Lung (tissue), 12 donors: ENCODE results near the gene TMEM209. TPM values are rescaled to one million over a fixed set of nuclear protein-coding genes. Genes with fewer than 3 reads are reported as not detected.

ENCODE experiments used
- ATAC-seq: fragments of 200-7000 bp; cut with Tn5 transposase; one replicate; pipeline ENCODE4 v1.9.1; 2020; ENCODE audit warnings: moderate number of reproducible peaks; ENCODE audit not compliant: insufficient read depth, low FRiP score
- DNase-seq, 3 donors: peaks; one replicate each; pipeline ENCODE4 v3.0.0-alpha.2; 2013 to 2017
- H3K27ac ChIP-seq, 2 donors: one replicate each; pipeline ENCODE4 v1.5.1; 2013; ENCODE audit warnings: mild to moderate bottlenecking in 2 of 2, moderate library complexity in 2 of 2, control low read depth in 1 of 2, inconsistent platforms in 1 of 2, low read depth in 1 of 2, low read length in 1 of 2
- H3K27me3 ChIP-seq, 3 donors: one replicate each; pipeline ENCODE4 v1.5.1; 2013; ENCODE audit warnings: low read length in 2 of 3; ENCODE audit not compliant: control insufficient read depth in 3 of 3, insufficient read depth in 3 of 3
- H3K36me3 ChIP-seq, 4 donors: one replicate each; pipeline ENCODE4 v1.5.1; 2013; ENCODE audit warnings: low read length in 4 of 4, mild to moderate bottlenecking in 1 of 4, moderate library complexity in 1 of 4; ENCODE audit not compliant: control insufficient read depth in 4 of 4, insufficient read depth in 4 of 4
- H3K4me1 ChIP-seq, 5 donors: one replicate each; pipeline ENCODE4 v1.5.1; 2013; ENCODE audit warnings: low read length in 5 of 5, mild to moderate bottlenecking in 2 of 5, moderate library complexity in 1 of 5; ENCODE audit not compliant: control insufficient read depth in 5 of 5, insufficient read depth in 5 of 5
- H3K4me3 ChIP-seq: one replicate; pipeline ENCODE4 v1.5.1; 2013; ENCODE audit warnings: mild to moderate bottlenecking, control low read depth, moderate library complexity
- H3K9ac ChIP-seq, 2 donors: one replicate each; pipeline ENCODE4 v1.5.1; 2013; ENCODE audit warnings: low read length in 2 of 2, control low read depth in 1 of 2; ENCODE audit not compliant: insufficient read depth in 1 of 2
- H3K9me3 ChIP-seq, 4 donors: one replicate each; pipeline ENCODE4 v1.5.1; 2013; ENCODE audit warnings: low read length in 3 of 4, mild to moderate bottlenecking in 1 of 4, moderate library complexity in 1 of 4; ENCODE audit not compliant: control insufficient read depth in 4 of 4, insufficient read depth in 3 of 4
- CTCF ChIP-seq: IDR thresholded peaks from 2 replicates; pipeline ENCODE4 v1.5.1; 2012; ENCODE audit warnings: mild to moderate bottlenecking; ENCODE audit errors: control extremely low read depth, extremely low read depth
- WGBS, 2 donors: extraction: QIAGEN DNeasy Blood & Tissue Kit; methylation state at CpG; one replicate each; pipeline ENCODE4 v1.1.7; 2013; 5-methylcytosine and 5-hydroxymethylcytosine counted together
- polyA plus RNA-seq, 2 donors: library from polyadenylated mRNA; stranded (reverse); fragments of 200-250 nt; gene quantifications; one replicate each; pipeline ENCODE4 v1.2.1, GENCODE V29; 2013
- total RNA-seq, 2 donors: library from RNA; depleted of rRNA in 1 of 2; stranded (reverse); fragments of >200 nt in 1 of 2; gene quantifications; one replicate each; pipeline ENCODE4 v1.2.1, GENCODE V29; 2014 to 2021
- donor health status: control.
- donor health status: control.
- donor health status: Bipolar disorder and iron deficiency.
- donor health status: healthy.
- donor health status: DM: yes; HTN: yes; CAD: no.

TMEM209 gene
- total and polyA plus RNA-seq, 4 donors, result 8.3 to 22.2 (median 12.6) TPM

- H3K27ac ChIP-seq, result no peak overlapping the region
- 94% methylated on average over 7 of the region's 7 CpGs for WGBS, 2 donors
- DNase-seq (no peak), ATAC-seq (no peak)
- no peaks in the 10 kb centered on the region for H3K27me3 ChIP-seq
- peaks cover 18 to 27% (median 22%) of the 10 kb centered on the region in 4 donors for H3K36me3 ChIP-seq
- peaks cover 0 to 15% (median 5%) of the 10 kb centered on the region in 5 donors for H3K4me1 ChIP-seq
- no peak overlapping the region for H3K9ac ChIP-seq
- TF ChIP-seq CTCF, result no peak
- H3K9me3 ChIP-seq, result no peaks in the 10 kb centered on the region
- no peak overlapping the region for H3K4me3 ChIP-seq
These were observed 72.0 kb downstream of the TMEM209 start for GRCh38 chr7:130133029-130133782.

GRCh38 chr7:130131964-130132875 lies 73.0 kb downstream of the TMEM209 start:
- no peak overlapping the region for H3K9ac ChIP-seq
- peaks cover 16 to 28% (median 20%) of the 10 kb centered on the region in 4 donors for H3K36me3 ChIP-seq
- H3K9me3 ChIP-seq, result no peaks in the 10 kb centered on the region
- no peak overlapping the region for H3K27ac ChIP-seq
- TF ChIP-seq CTCF, result no peak
- H3K27me3 ChIP-seq, result no peaks in the 10 kb centered on the region
- ATAC-seq (no peak), DNase-seq (no peak)
- H3K4me1 ChIP-seq, result peaks cover 0 to 25% (median 5%) of the 10 kb centered on the region in 5 donors
- no peak overlapping the region for H3K4me3 ChIP-seq
- WGBS, 2 donors, result 94 to 97% methylated on average over 12 of the region's 12 CpGs

- H3K9me3 ChIP-seq, result no peaks in the 10 kb centered on the region
- H3K36me3 ChIP-seq, result peaks cover 16 to 33% (median 21%) of the 10 kb centered on the region in 4 donors
- no peak for TF ChIP-seq CTCF
- H3K27ac ChIP-seq, result no peak overlapping the region
- no peak overlapping the region for H3K9ac ChIP-seq
- no peak overlapping the region for H3K4me3 ChIP-seq
- no peaks in the 10 kb centered on the region for H3K27me3 ChIP-seq
- ATAC-seq (no peak), DNase-seq (no peak)
- WGBS, 2 donors, result 95 to 96% methylated on average over 6 of the region's 6 CpGs
- peaks cover 0 to 30% (median 5%) of the 10 kb centered on the region in 5 donors for H3K4me1 ChIP-seq
These were observed 73.9 kb downstream of the TMEM209 start for GRCh38 chr7:130131191-130131834.
